HG03439 (cell line): Measurements from ENCODE around the gene RNF121.

ENCODE experiments used
- ATAC-seq: cut with Tn5 transposase; IDR thresholded peaks from one replicate; pipeline ENCODE4 v1.9.1; 2021; ENCODE audit warnings: mild to moderate bottlenecking, moderate library complexity; ENCODE audit not compliant: unreplicated experiment

The RNF121 gene

GRCh38 chr11:72030472-72031045, 101.7 kb downstream of the RNF121 start:
- ATAC-seq = no peak

GRCh38 chr11:72036687-72037086, 107.8 kb downstream of the RNF121 start:
- ATAC-seq = no peak

- no peak for ATAC-seq
Observed at GRCh38 chr11:72037554-72038311, 108.9 kb downstream of the RNF121 start.

- ATAC-seq = no peak
Observed at GRCh38 chr11:72038491-72038890, 109.6 kb downstream of the RNF121 start.

- no peak for ATAC-seq
Observed at GRCh38 chr11:72039031-72039855, 110.4 kb downstream of the RNF121 start.

GRCh38 chr11:72039856-72040401, 111.1 kb downstream of the RNF121 start:
- no peak for ATAC-seq

- no peak for ATAC-seq
Observed at GRCh38 chr11:72040491-72041363, 111.9 kb downstream of the RNF121 start.

- ATAC-seq = no peak
Observed at GRCh38 chr11:72041364-72042063, 112.7 kb downstream of the RNF121 start.

- ATAC-seq = no peak
Observed at GRCh38 chr11:72042064-72042745, 113.4 kb downstream of the RNF121 start.

GRCh38 chr11:72045849-72046248, 117.0 kb downstream of the RNF121 start:
- ATAC-seq = no peak
